ENCODE measurements around the gene RMI2.

- TF ChIP-seq MZF1 (tag by site-specific recombination; IDR thresholded peaks at IDR 0.05; ENCODE audit: borderline replicate concordance) (no peak), CTCF (tag by site-specific recombination; IDR thresholded peaks at IDR 0.05) (no peak), HOXA7 (CRISPR knock-in tag; IDR thresholded peaks at IDR 0.05; ENCODE audit: borderline replicate concordance) (no peak), ZBTB20 (tag by site-specific recombination; IDR thresholded peaks at IDR 0.05) (no peak), RBAK (tag by site-specific recombination; IDR thresholded peaks at IDR 0.05) (no peak), ZNF19 (tag by site-specific recombination; IDR thresholded peaks at IDR 0.05; ENCODE audit: low read depth) (no peak), ZNF274 (IDR thresholded peaks at IDR 0.05; ENCODE audit: low read length) (no peak), ZNF274 (tag by site-specific recombination; IDR thresholded peaks at IDR 0.05; ENCODE audit: borderline replicate concordance) (no peak), ZNF600 (tag by site-specific recombination; IDR thresholded peaks at IDR 0.05) (no peak), ZNF830 (tag by site-specific recombination; IDR thresholded peaks at IDR 0.05; ENCODE audit: low read depth) (no peak), ZNF121 (tag by site-specific recombination; IDR thresholded peaks at IDR 0.05) (no peak), ZNF175 (tag by site-specific recombination; IDR thresholded peaks at IDR 0.05) (no peak)
Measured at GRCh38 chr16:11310997-11311561, 34.2 kb upstream of the RMI2 start.
